Measurements from ENCODE around the gene NCAPG. TPM values are rescaled to one million over a fixed set of nuclear protein-coding genes. Genes with fewer than 3 reads are reported as not detected.

NCAPG gene
- total and polyA plus RNA-seq, 8 donors = 0.09 to 1.3 (median 0.30) TPM; not detected in 1

DNA sequence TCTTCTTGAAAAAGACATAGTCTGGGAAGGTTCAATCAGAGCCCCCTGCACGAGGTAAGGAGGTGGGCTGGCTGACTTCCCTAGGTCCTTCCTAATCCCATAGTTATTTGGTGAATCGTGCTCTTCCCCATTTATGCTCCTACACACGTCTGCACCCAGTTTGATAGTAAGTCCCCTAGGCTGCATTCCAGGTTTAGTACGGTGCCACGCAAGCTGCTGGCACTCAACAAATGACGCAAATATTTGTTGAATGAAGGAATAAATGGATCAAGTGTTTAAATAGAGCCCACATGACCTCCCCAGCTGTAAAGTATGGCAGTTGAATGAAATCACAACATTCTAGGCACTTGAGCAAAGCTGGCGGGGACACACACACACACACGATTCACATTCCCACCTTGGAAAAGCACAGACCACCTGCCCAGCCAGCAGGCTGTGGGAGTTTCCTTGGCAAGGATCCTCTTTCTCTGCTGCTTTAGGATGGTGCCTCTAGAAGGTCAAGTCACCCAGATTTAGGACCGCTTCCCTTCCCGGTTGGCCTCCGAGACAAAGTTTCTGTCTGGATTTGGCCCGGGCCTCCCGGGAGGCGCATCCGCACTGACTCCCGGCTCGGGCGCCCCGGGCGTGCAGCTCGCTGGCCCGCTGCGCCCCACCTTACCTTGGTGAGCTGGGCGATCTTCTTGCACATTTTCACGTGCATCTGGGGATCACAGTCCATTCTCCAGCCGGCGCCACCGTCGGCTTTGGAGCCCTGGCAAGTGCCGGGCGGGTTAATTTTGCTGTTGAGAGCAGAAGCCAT lies 30.1 kb upstream of the NCAPG start:
- Histone ChIP-seq H3K36me3 (no peaks in the 10 kb centered on the region), H3K4me3 (peak overlapping the region in 3 of 4 donors; percentile 11 to 40 (median 22)), H3K9me3 (no peaks in the 10 kb centered on the region), H3K4me1 (no peaks in the 10 kb centered on the region), H3K27me3 (peaks cover 0 to 12% (median 0%) of the 10 kb centered on the region in 4 donors), H3K27ac (no peak overlapping the region)
- ATAC-seq (peak in 3 of 4 donors; percentile 41 to 56 (median 55)), FAIRE-seq (no peak), DNase-seq (no peak)
- TF ChIP-seq CTCF (IDR thresholded peaks at IDR 0.05) = no peak
- 2 to 3% methylated on average over 31 of the region's 31 CpGs for WGBS, 2 donors
- intact Hi-C loops (cut with DNase I) = no loop called here

DNA sequence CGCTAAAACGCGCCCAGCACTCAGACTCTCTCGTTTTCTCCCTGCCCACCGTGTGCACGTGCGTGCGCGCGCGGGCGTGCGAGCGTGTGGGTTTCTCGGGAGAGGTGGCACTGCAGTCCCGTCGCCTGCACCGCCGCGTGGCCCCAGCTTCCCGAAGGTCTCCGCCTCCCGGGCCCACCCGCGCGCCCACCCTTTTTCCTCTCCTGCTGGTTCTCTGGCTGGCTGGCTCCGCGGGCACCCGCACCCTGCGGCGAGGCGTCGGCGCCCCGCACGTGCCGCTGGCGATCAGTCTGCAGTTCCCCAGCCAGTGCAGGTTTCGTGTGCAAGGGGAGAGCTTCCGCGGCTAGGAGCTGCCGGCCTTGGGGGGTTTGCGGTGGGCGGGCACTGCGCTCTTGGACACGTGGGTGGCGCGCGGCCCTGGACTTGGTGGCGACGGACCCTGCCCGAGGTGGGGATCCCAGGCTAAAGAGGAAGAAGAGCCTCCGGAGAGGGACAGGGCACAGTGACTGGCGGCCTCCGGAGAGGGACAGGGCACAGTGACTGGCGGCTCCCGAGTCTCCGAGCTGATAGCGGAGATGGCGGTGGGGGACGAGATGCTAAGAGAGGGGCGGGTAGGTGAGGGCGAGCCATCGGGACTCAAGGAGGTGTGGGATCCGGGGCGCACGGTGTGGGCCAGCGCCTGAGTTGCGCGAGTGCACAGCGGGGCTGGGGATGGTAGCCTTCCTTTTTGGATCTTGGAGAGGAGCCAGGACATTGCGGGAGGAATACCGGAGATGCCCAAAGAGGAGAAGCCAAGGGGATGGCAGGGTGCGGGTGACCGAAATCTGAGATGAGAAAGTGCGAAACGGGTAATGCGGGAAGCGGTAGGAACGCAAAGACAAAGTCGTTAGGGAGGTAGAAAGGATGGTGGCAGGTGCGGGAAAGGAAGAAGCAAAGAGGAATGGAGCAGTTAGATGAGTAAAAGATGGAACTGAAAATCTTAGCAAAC lies 29.2 kb upstream of the NCAPG start, which contains the start of gene FAM184B:
TSS of gene FAM184B (minus strand) at position 322 of the 988 bp plus-strand sequence. CDS start 322 bp downstream, outside the sequence.
- peak in 3 of 4 donors; percentile 23 to 58 (median 52) for ATAC-seq
- no peak for FAIRE-seq
- DNase-seq = peak in 2 of 6 donors; percentile 59 to 64
- WGBS, 2 donors = 3 to 4% methylated on average over 82 of the region's 82 CpGs
- Histone ChIP-seq H3K27me3 (peaks cover 0 to 12% (median 0%) of the 10 kb centered on the region in 4 donors), H3K4me1 (no peaks in the 10 kb centered on the region), H3K27ac (no peak within 1 kb of the TSS), H3K36me3 (no peaks in the 10 kb centered on the region), H3K4me3 (peak within 1 kb of the TSS in 3 of 4 donors; percentile 11 to 40 (median 22)), H3K9me3 (no peaks in the 10 kb centered on the region)
- intact Hi-C loops (cut with DNase I) = no loop called here
- TF ChIP-seq CTCF (IDR thresholded peaks at IDR 0.05) = no peak

DNA sequence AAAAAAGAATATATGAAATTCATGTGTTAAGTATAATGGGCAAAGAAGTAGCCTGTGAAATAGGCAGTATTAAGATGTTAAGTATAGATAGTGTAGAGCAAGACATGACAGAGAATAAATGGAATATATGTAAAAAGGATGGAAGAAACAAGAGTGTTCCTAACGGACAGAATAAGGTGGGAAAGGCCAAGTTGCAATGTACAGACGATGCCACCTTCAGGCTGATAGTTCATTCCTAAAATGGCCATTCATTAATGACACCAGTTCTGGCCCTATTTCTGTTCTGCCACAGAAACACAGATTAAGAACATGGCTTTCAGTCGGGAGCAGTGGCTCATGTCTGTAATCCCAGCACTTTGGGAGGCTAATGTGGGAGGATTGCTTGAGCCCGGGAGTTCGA lies 24.9 kb upstream of the NCAPG start:
- intact Hi-C loops (cut with DNase I) = no loop called here
- FAIRE-seq = no peak
- no peak for TF ChIP-seq CTCF (IDR thresholded peaks at IDR 0.05)
- no peaks in the 10 kb centered on the region for H3K36me3 ChIP-seq
- no peak overlapping the region for H3K27ac ChIP-seq
- 67 to 70% methylated on average over 5 of the region's 5 CpGs for WGBS, 2 donors
- no peaks in the 10 kb centered on the region for H3K9me3 ChIP-seq
- H3K4me3 ChIP-seq = no peak overlapping the region
- no peak for ATAC-seq
- no peak for DNase-seq
- H3K27me3 ChIP-seq = peaks cover 0 to 9% (median 0%) of the 10 kb centered on the region in 4 donors
- H3K4me1 ChIP-seq = no peaks in the 10 kb centered on the region

DNA sequence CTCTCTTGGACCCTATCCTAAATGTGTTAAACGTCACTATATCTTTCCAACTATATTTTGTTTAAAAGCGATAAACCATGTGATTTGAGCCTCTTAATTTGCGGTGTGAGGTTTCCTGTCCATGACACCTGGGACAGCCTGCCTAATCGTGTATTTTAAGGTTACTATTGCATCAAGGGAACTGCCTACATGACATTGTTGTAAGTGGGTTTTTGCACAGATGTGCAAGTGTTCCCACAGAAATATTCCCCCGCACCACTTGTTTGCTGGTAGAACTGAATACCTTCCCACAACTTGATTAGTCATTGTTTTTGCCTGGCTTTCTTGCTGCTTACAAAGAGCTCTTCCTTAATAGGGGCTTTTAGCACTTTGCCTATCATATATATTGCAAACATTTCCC lies 24.2 kb upstream of the NCAPG start:
- Histone ChIP-seq H3K27ac (no peak overlapping the region), H3K36me3 (no peaks in the 10 kb centered on the region), H3K9me3 (no peaks in the 10 kb centered on the region), H3K4me1 (no peaks in the 10 kb centered on the region), H3K4me3 (no peak overlapping the region), H3K27me3 (peaks cover 0 to 9% (median 0%) of the 10 kb centered on the region in 4 donors)
- intact Hi-C loops (cut with DNase I) = no loop called here
- no peak for DNase-seq
- ATAC-seq = no peak
- TF ChIP-seq CTCF (IDR thresholded peaks at IDR 0.05) = no peak
- WGBS, 2 donors = 33 to 39% methylated on average over 5 of the region's 5 CpGs
- no peak for FAIRE-seq
